ENCODE results near the gene WDR46. TPM values are rescaled to one million over a fixed set of nuclear protein-coding genes. Genes with fewer than 3 reads are reported as not detected.
A peak's percentile ranks its signal among the peaks of the same experiment; 100 is the strongest.

WDR46 gene
- total and polyA plus RNA-seq, 2 experiments from 2014 or later: 71.4 to 104 TPM

DNA sequence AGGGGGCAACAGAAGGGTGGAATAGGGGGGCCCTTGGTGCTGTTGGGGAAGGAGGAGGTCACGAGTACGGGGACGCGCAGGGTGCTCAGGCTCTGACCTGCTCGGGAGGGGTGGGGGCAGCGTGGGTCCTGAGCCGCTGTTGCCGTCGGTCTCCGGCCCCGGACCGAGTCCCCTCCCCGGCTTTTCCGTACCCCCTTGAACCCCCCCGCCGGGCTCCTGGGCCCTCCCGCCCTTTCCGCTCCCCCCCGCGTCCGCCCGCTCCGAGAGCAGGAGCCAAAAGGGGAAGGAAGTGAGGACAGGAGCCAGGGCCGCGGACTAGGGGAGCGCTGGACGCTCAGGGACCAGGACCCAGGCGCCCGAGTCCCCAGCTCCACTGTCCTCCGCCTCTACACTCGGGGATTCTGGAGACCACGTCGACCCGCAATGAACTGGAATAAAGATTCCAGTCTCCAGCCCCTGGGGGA is 9.8 kb upstream of the WDR46 start, which contains the start of gene RGL2 (continued):
- TF ChIP-seq, protein P1, sequence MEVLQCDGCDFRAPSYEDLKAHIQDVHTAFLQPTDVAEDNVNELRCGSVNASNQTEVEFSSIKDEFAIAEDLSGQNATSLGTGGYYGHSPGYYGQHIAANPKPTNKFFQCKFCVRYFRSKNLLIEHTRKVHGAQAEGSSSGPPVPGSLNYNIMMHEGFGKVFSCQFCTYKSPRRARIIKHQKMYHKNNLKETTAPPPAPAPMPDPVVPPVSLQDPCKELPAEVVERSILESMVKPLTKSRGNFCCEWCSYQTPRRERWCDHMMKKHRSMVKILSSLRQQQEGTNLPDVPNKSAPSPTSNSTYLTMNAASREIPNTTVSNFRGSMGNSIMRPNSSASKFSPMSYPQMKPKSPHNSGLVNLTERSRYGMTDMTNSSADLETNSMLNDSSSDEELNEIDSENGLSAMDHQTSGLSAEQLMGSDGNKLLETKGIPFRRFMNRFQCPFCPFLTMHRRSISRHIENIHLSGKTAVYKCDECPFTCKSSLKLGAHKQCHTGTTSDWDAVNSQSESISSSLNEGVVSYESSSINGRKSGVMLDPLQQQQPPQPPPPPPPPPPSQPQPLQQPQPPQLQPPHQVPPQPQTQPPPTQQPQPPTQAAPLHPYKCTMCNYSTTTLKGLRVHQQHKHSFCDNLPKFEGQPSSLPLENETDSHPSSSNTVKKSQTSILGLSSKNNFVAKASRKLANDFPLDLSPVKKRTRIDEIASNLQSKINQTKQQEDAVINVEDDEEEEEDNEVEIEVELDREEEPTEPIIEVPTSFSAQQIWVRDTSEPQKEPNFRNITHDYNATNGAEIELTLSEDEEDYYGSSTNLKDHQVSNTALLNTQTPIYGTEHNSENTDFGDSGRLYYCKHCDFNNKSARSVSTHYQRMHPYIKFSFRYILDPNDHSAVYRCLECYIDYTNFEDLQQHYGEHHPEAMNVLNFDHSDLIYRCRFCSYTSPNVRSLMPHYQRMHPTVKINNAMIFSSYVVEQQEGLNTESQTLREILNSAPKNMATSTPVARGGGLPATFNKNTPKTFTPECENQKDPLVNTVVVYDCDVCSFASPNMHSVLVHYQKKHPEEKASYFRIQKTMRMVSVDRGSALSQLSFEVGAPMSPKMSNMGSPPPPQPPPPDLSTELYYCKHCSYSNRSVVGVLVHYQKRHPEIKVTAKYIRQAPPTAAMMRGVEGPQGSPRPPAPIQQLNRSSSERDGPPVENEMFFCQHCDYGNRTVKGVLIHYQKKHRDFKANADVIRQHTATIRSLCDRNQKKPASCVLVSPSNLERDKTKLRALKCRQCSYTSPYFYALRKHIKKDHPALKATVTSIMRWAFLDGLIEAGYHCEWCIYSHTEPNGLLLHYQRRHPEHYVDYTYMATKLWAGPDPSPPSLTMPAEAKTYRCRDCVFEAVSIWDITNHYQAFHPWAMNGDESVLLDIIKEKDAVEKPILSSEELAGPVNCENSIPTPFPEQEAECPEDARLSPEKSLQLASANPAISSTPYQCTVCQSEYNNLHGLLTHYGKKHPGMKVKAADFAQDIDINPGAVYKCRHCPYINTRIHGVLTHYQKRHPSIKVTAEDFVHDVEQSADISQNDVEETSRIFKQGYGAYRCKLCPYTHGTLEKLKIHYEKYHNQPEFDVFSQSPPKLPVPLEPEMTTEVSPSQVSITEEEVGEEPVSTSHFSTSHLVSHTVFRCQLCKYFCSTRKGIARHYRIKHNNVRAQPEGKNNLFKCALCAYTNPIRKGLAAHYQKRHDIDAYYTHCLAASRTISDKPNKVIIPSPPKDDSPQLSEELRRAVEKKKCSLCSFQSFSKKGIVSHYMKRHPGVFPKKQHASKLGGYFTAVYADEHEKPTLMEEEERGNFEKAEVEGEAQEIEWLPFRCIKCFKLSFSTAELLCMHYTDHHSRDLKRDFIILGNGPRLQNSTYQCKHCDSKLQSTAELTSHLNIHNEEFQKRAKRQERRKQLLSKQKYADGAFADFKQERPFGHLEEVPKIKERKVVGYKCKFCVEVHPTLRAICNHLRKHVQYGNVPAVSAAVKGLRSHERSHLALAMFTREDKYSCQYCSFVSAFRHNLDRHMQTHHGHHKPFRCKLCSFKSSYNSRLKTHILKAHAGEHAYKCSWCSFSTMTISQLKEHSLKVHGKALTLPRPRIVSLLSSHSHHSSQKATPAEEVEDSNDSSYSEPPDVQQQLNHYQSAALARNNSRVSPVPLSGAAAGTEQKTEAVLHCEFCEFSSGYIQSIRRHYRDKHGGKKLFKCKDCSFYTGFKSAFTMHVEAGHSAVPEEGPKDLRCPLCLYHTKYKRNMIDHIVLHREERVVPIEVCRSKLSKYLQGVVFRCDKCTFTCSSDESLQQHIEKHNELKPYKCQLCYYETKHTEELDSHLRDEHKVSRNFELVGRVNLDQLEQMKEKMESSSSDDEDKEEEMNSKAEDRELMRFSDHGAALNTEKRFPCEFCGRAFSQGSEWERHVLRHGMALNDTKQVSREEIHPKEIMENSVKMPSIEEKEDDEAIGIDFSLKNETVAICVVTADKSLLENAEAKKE (CRISPR knock-in tag; IDR thresholded peaks at IDR 0.05): no peak
- no peak for TF ChIP-seq NANOG (IDR thresholded peaks at IDR 0.05; ENCODE audit: borderline replicate concordance)
- TF ChIP-seq ZNF331 (CRISPR knock-in tag; IDR thresholded peaks at IDR 0.05; ENCODE audit: low read depth): no peak
- no peak for TF ChIP-seq POLR2AphosphoS5 (IDR thresholded peaks at IDR 0.05; ENCODE audit: low read depth)

DNA sequence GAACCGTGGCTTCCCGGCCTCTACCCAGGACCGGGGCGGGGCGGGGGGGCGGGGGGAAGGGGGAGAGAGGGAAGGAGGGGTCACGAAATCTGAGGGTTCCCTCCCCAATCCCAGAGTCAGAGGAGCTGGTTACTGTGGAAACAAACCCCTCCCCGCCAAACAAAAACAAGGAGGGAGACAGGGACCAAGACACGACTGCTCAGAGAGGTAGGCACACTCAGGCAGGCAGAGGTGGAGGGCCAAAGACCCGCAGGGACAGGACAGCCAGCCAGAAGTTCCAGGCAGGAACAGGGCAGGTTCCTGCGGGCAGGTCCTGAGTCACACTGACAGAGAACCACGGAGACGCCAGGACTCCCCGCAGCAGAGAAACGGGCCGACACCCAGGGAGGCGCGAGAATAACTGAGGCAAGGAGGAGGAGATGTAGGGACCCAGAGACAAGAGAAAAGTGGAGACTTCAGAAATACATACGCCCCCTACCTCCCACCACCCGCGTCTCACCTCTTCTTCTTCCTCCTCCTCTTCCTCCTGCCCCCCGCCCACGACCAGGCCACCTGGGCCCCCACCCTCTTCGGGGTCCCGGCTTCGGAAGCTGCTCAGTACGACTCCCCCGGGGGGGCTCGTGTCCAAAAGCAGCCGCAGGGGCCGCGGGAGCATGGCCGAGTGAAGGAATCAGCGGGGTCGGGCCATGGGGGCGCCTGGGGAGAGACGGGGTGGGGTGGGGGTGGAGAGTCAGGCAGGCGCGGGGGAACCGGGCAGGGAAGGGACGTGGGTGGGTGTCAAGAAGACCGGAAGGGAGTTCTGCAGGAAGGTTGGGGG is 9.1 kb upstream of the WDR46 start:
- peaks cover 19% of the 10 kb centered on the region for H3K36me3 Mint-ChIP-seq (ENCODE audit: low read depth)
- H3K4me1 Mint-ChIP-seq: peaks cover 25% of the 10 kb centered on the region
- peaks cover 32% of the 10 kb centered on the region for H3K79me2 ChIP-seq (replicated peaks; ENCODE audit: insufficient read depth)
- no peaks in the 10 kb centered on the region for H3K9me2 ChIP-seq (ENCODE audit: insufficient read depth)
- DNase-seq (ENCODE audit: low spot score): peak; percentile 93
- peak overlapping the region; percentile 99 for H3K4me2 ChIP-seq
- no peaks in the 10 kb centered on the region for H3K27me3 ChIP-seq (ENCODE audit: insufficient read depth)
- no peak for TF ChIP-seq EZH2phosphoT487 (IDR thresholded peaks at IDR 0.05; ENCODE audit: unreplicated experiment)
- TF ChIP-seq ZNF114 (CRISPR knock-in tag; IDR thresholded peaks at IDR 0.05): no peak
- TF ChIP-seq STAT1 (IDR thresholded peaks at IDR 0.05; ENCODE audit: unreplicated experiment): no peak
- TF ChIP-seq, protein P2, sequence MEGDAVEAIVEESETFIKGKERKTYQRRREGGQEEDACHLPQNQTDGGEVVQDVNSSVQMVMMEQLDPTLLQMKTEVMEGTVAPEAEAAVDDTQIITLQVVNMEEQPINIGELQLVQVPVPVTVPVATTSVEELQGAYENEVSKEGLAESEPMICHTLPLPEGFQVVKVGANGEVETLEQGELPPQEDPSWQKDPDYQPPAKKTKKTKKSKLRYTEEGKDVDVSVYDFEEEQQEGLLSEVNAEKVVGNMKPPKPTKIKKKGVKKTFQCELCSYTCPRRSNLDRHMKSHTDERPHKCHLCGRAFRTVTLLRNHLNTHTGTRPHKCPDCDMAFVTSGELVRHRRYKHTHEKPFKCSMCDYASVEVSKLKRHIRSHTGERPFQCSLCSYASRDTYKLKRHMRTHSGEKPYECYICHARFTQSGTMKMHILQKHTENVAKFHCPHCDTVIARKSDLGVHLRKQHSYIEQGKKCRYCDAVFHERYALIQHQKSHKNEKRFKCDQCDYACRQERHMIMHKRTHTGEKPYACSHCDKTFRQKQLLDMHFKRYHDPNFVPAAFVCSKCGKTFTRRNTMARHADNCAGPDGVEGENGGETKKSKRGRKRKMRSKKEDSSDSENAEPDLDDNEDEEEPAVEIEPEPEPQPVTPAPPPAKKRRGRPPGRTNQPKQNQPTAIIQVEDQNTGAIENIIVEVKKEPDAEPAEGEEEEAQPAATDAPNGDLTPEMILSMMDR (conservative IDR thresholded peaks at IDR 0.05; ENCODE audit: low read depth in 2 of 2): peak; percentile 7 to 25; a peak in 2 of 4 replicates
- H3K4me3 Mint-ChIP-seq: peak overlapping the region; percentile 97
- peak overlapping the region; percentile 93; the same call in 1 of the 2 replicates for H2AFZ ChIP-seq
- peak overlapping the region; percentile 78; the same call in 1 of the 2 replicates for H3K27ac ChIP-seq (ENCODE audit: low read depth)
- peaks cover 19% of the 10 kb centered on the region; the same call in 1 of the 2 replicates for H3F3A ChIP-seq (replicated peaks; ENCODE audit: low read depth)
- no peaks in the 10 kb centered on the region for H3K4me1 ChIP-seq (ENCODE audit: insufficient read depth)
- peaks cover 19% of the 10 kb centered on the region for H4K20me1 ChIP-seq (replicated peaks; ENCODE audit: insufficient read depth)
- H3K9me3 Mint-ChIP-seq: no peaks in the 10 kb centered on the region
- H3K36me3 ChIP-seq (ENCODE audit: insufficient read depth): no peaks in the 10 kb centered on the region
- peak overlapping the region; percentile 100 for H3K4me3 ChIP-seq
- peaks cover 23% of the 10 kb centered on the region for H3K27me3 Mint-ChIP-seq (ENCODE audit: insufficient read depth, low read depth, poor library complexity)
- peak; percentile 61 for ATAC-seq
- peak overlapping the region; percentile 98 for H3K27ac Mint-ChIP-seq
